GM10266 (cell line): ENCODE results near the gene SELL.
"Not testable (repeated sequence)": the region's sequence is repeated elsewhere in the genome, so short reads cannot be mapped to it uniquely, and the experiment has no call there.

Experiments used
- DNase-seq: peaks from one replicate; pipeline ENCODE4 v3.0.0; 2012; ENCODE audit errors: extremely low spot score
- CTCF ChIP-seq: IDR thresholded peaks from 2 replicates; pipeline ENCODE4 v1.5.1; 2012; ENCODE audit warnings: mild to moderate bottlenecking, low read depth; ENCODE audit not compliant: control insufficient read depth, insufficient read depth; ENCODE audit errors: missing control alignments

Gene SELL

GRCh38 chr1:169682071-169682470 lies 29.3 kb downstream of the SELL start:
- DNase-seq, result no peak
- no peak for TF ChIP-seq CTCF

GRCh38 chr1:169681140-169681539 lies 30.3 kb downstream of the SELL start:
- no peak for DNase-seq
- TF ChIP-seq CTCF, result no peak

GRCh38 chr1:169680377-169681019 lies 30.9 kb downstream of the SELL start:
- DNase-seq, result peak; percentile 40
- TF ChIP-seq CTCF, result no peak

GRCh38 chr1:169679692-169680091 lies 31.7 kb downstream of the SELL start:
- DNase-seq, result no peak
- no peak for TF ChIP-seq CTCF

- TF ChIP-seq CTCF, result no peak
- no peak for DNase-seq
Observed at GRCh38 chr1:169676001-169676400, 35.4 kb downstream of the SELL start.

GRCh38 chr1:169670836-169671235 lies 40.6 kb downstream of the SELL start:
- no peak for DNase-seq
- TF ChIP-seq CTCF, result no peak

GRCh38 chr1:169670244-169670643 lies 41.2 kb downstream of the SELL start:
- DNase-seq, result not testable (repeated sequence)

- not testable (repeated sequence) for DNase-seq
Observed at GRCh38 chr1:169667699-169668596, 43.5 kb downstream of the SELL start.

- not testable (repeated sequence) for DNase-seq
Observed at GRCh38 chr1:169667227-169667639, 44.2 kb downstream of the SELL start.

- not testable (repeated sequence) for DNase-seq
Observed at GRCh38 chr1:169662680-169663079, 48.7 kb downstream of the SELL start.

GRCh38 chr1:169661066-169661465 lies 50.4 kb downstream of the SELL start:
- not testable (repeated sequence) for DNase-seq

GRCh38 chr1:169658777-169659176 lies 52.6 kb downstream of the SELL start:
- not testable (repeated sequence) for DNase-seq
